OCI-LY7 (cell line): Measurements from ENCODE around the gene GMDS.

Experiments used
- CTCF ChIP-seq: fragments of 200-600 bp; sonication (generic); conservative IDR thresholded peaks from 2 replicates; pipeline ENCODE4 v1.5.1; 2014; ENCODE audit warnings: mild to moderate bottlenecking, antibody characterized with exemption, low read length, moderate library complexity, mixed read lengths
- EZH2phosphoT487 ChIP-seq: fragments of 200-600 bp; sonication (generic); IDR thresholded peaks from 2 replicates; pipeline ENCODE4 v1.6.1; 2018; ENCODE audit warnings: low read depth, borderline replicate concordance, mild to moderate bottlenecking, mixed run types, antibody characterized with exemption, low read length, moderate library complexity, mixed read lengths

- TF ChIP-seq CTCF = no peak
- TF ChIP-seq EZH2phosphoT487 = no peak
These were observed 530.1 kb downstream of the GMDS start for GRCh38 chr6:1715336-1715735.
